SK-N-SH treated with all-trans-retinoic acid at 6 μM for 48 hours (cell line): ENCODE results near the gene TWSG1.

Experiments used
- ARNTL ChIP-seq: fragments of 450-650 bp; formaldehyde crosslinking; IDR thresholded peaks from 2 replicates; pipeline ENCODE4 v1.5.0; 2020; ENCODE audit warnings: low read depth, mild to moderate bottlenecking, moderate library complexity, borderline replicate concordance
- BACH2 ChIP-seq: fragments of 250-450 bp; sonication (Bioruptor Pico); IDR thresholded peaks from 2 replicates; pipeline ENCODE4 v1.9.0; 2021; ENCODE audit warnings: mild to moderate bottlenecking, borderline replicate concordance
- CSDC2 ChIP-seq: fragments of 250-450 bp; sonication (Bioruptor Pico); IDR thresholded peaks from 2 replicates; pipeline ENCODE4 v1.5.0; 2020; ENCODE audit warnings: mild to moderate bottlenecking, moderate library complexity
- CSRNP3 ChIP-seq: fragments of 250-450 bp; sonication (Bioruptor Pico); IDR thresholded peaks from 2 replicates; pipeline ENCODE4 v1.5.1; 2021; ENCODE audit warnings: mild to moderate bottlenecking, moderate library complexity
- ESRRG ChIP-seq: fragments of 250-450 bp; sonication (Bioruptor Pico); IDR thresholded peaks from 2 replicates; pipeline ENCODE4 v1.6.1; 2021; ENCODE audit warnings: mild to moderate bottlenecking
- ISL1 ChIP-seq: fragments of 250-450 bp; sonication (Bioruptor Pico); IDR thresholded peaks from 2 replicates; pipeline ENCODE4 v2.1.2; 2022; ENCODE audit warnings: mild to moderate bottlenecking, moderate library complexity
- PATZ1 ChIP-seq: fragments of 250-450 bp; sonication (Bioruptor Pico); IDR thresholded peaks from 2 replicates; pipeline ENCODE4 v1.8.0; 2020; ENCODE audit warnings: mild to moderate bottlenecking, moderate library complexity, borderline replicate concordance
- RARB ChIP-seq: fragments of 250-450 bp; sonication (Bioruptor Pico); IDR thresholded peaks from 2 replicates; pipeline ENCODE4 v1.8.0; 2021; ENCODE audit warnings: mild to moderate bottlenecking, moderate library complexity
- TSHZ2 ChIP-seq: fragments of 250-450 bp; sonication (Bioruptor Pico); IDR thresholded peaks from 2 replicates; pipeline ENCODE4 v1.5.0; 2020; ENCODE audit warnings: mild to moderate bottlenecking, moderate library complexity
- ZFP3 ChIP-seq: fragments of 250-450 bp; sonication (Bioruptor Pico); IDR thresholded peaks from 2 replicates; pipeline ENCODE4 v1.5.0; 2020; ENCODE audit warnings: mild to moderate bottlenecking, moderate library complexity
- ZFP30 ChIP-seq: fragments of 450-650 bp; formaldehyde crosslinking; IDR thresholded peaks from 2 replicates; pipeline ENCODE4 v1.5.0; 2022; ENCODE audit warnings: mild to moderate bottlenecking, moderate library complexity
- ZNF70 ChIP-seq: fragments of 450-650 bp; formaldehyde crosslinking; IDR thresholded peaks from 2 replicates; pipeline ENCODE4 v1.5.0; 2020; ENCODE audit warnings: mild to moderate bottlenecking, moderate library complexity

- TF ChIP-seq ARNTL (no peak), ZNF70 (no peak), CSRNP3 (CRISPR knock-in tag) (no peak), RARB (CRISPR knock-in tag) (no peak), PATZ1 (CRISPR knock-in tag) (no peak), TSHZ2 (CRISPR knock-in tag) (no peak), CSDC2 (CRISPR knock-in tag) (no peak), ZFP3 (CRISPR knock-in tag) (no peak), BACH2 (CRISPR knock-in tag) (no peak), ESRRG (CRISPR knock-in tag) (no peak), ZFP30 (no peak), ISL1 (CRISPR knock-in tag) (no peak)
These were observed 8.9 kb upstream of the TWSG1 start for GRCh38 chr18:9325716-9326115.
